ENCODE results near the gene POR.

- TF ChIP-seq, protein P1, sequence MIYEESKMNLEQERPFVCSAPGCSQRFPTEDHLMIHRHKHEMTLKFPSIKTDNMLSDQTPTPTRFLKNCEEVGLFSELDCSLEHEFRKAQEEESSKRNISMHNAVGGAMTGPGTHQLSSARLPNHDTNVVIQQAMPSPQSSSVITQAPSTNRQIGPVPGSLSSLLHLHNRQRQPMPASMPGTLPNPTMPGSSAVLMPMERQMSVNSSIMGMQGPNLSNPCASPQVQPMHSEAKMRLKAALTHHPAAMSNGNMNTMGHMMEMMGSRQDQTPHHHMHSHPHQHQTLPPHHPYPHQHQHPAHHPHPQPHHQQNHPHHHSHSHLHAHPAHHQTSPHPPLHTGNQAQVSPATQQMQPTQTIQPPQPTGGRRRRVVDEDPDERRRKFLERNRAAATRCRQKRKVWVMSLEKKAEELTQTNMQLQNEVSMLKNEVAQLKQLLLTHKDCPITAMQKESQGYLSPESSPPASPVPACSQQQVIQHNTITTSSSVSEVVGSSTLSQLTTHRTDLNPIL (CRISPR knock-in tag; IDR thresholded peaks at IDR 0.05; ENCODE audit: low read depth) = no peak
- TF ChIP-seq ZC3H10 (CRISPR knock-in tag; IDR thresholded peaks at IDR 0.05) = no peak
- TF ChIP-seq ZNF565 (CRISPR knock-in tag; conservative IDR thresholded peaks at IDR 0.05; ENCODE audit: low read depth) = no peak
- TF ChIP-seq PATZ1 (CRISPR knock-in tag; IDR thresholded peaks at IDR 0.05; ENCODE audit: borderline replicate concordance) = no peak
- no peak for TF ChIP-seq CSDC2 (CRISPR knock-in tag; IDR thresholded peaks at IDR 0.05)
- TF ChIP-seq POU6F1 (CRISPR knock-in tag; IDR thresholded peaks at IDR 0.05; ENCODE audit: borderline replicate concordance, low read depth) = no peak
- TF ChIP-seq ZFP30 (CRISPR knock-in tag; IDR thresholded peaks at IDR 0.05) = no peak
- no peak for TF ChIP-seq SNAI2 (CRISPR knock-in tag; IDR thresholded peaks at IDR 0.05)
- TF ChIP-seq TCF4 (CRISPR knock-in tag; IDR thresholded peaks at IDR 0.05; ENCODE audit: borderline replicate concordance) = no peak
- no peak for TF ChIP-seq ZFP3 (CRISPR knock-in tag; IDR thresholded peaks at IDR 0.05)
These were observed 743 bp upstream of the POR start for GRCh38 chr7:75914169-75914654.
